ENCODE measurements around the gene SEZ6L.

SEZ6L gene

DNA sequence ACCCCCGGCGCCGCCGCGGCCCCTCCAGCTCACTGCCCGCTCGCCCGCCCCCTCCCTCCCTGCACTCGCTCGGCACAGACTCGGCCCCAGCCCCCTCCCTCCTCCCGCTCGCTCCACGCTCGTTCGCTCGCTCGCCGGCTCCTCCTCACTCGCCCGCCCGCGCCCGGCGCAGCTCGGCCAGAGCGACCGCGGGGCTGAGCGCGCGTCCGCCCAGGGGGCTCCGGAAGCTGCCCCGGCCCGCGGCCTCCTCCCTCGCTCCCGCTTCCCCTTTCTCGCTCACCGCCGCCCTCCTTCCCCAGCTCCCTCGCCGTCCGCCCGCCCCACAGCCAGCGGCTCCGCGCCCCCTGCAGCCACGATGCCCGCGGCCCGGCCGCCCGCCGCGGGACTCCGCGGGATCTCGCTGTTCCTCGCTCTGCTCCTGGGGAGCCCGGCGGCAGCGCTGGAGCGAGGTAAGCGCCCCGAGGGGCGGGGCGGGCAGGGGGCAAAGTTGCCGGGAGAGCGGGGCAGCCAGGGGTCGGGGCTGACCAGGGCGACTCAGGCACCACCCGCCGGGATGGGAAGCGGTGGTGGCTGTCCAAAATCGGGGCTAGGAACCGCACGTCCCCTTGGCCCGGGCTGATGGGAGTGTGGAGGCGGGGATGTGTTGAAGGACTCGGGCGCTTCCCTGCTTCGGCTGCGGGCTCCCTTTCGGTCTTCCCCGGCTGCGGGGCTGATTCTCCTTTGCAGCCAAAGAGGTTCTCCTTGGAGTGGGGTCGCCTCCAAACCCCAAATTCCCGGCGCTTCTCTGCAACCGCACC is at the start of gene SEZ6L:
Gene SEZ6L (plus strand): TSS at position 148 of the 797 bp plus-strand sequence. CDS start 208 bp downstream, at position 356.
- no peak for DNase-seq

DNA sequence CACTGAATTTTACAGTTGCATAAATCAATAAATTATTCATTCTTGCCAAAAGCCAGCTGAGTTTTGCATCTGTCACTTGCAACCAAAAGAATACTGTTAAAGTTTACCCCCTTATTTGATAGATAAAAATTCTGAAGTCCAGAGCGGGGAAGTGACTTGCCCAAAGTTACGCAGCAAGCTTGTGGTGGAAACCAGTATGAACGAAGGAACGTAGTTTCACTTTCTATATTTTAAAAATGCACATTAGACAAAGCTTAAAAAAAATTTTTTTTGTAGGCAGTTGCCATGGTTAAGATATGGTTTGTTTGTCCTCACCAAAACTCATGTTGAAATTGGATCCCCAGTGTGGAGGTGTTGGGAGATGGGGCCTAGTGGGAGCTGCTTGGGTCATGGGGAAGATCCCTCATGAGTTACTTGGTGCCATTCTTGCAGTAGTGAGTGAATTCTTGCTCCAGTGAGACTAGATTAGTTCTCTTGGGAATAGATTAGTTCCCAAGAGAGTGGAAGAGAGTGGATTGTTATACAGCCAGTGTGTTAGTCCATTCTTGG is 46.3 kb upstream of the SEZ6L start:
- no peak for DNase-seq

DNA sequence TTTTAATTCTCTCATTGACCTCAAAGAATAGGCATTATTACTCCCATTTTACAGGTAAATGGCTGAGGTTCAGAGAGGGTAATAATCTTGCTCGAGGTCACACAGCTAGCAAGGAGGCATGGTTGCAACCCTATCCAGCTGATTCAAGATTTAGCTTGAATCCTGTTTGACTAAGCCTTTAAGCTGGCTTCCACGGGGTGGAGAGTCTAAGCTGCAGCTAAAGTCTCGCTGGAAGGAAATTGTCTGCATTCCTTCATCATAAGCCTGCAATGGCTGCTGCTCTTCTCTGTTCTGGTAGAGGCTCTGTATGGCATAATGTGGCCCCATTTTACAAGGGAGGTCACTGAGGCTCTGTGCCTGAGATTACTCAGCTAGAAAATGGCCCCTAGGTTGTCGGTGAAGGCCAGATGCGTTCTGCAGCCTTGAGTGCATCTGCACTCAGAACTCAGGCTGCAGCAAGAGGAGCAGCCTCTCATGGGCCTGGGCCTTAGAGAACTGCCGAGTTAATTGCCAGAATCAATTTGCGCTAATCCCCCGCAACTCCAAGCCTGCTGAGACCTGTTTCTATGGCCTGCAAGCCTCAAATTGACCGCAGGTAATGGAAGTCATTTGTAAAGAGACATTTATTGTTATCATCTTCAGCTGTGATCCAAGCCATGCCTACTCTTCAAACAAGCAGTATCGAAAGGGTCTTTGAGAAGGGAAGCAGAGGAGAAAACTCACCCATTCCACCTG is 44.1 kb upstream of the SEZ6L start:
- no peak for DNase-seq

DNA sequence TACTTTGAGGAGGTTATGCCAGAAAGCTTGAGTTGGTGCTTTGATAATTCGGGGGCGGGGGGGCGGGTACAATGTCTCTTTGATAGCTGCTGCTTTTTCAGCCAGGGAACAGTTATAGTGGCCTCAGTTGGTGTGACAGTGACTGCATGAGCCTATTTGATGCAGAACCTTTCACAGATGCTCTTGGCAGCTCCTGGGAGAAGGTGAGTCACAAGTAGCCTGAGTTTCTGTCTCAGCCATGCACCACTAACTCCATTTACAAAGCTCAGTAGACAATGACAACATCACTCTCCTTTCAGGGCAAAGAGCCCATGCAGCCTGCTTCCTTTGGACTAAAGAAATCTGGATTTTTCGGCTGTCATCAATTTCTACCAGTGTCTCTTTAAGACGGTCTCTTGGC is 42.1 kb upstream of the SEZ6L start:
- DNase-seq = no peak

DNA sequence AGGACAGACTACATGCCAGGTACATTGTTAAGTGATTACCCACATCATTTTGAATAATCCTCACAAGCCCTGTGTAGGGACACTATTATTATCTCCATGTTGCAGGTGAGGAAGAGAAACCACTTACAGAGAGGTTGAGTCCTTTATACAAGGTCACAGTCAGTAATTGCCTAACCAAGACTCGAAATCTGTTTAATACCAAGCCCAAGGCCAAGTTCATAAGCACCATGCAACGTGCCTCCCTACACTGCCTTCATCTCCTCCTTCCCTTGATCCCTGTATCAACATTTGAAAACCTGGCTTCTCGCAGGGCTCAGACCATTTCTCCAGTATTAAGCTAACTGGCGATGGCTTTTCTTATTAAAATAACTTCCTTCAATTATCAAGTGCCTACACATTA is 41.7 kb upstream of the SEZ6L start:
- no peak for DNase-seq

DNA sequence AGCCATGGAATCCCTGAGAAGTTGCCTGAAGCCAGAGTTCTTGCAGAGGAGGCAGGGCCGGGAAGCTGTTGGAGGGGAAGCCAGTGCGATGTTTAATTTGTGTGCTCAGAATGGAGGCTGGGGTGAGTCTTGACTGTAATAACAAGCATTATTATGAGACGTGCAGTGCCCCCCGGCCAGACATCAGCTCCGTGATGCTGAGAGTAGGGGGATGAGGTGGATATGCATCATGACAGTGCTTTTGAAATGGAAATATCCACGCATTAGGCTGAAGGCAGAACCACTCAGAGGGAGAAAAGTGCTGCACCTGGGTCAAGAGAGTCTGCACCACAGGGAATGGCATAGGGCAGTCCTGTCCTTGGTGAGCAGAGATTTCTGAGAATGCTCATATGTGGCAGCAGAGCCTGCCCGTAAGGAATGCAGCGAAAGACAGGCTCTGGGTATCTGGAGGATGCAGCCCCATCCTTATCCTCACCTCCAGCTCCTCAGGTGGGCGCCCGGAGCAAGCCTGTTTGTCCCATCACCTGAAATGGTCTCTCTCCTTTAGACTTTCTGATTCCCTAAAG is 37.6 kb upstream of the SEZ6L start:
- DNase-seq = no peak

DNA sequence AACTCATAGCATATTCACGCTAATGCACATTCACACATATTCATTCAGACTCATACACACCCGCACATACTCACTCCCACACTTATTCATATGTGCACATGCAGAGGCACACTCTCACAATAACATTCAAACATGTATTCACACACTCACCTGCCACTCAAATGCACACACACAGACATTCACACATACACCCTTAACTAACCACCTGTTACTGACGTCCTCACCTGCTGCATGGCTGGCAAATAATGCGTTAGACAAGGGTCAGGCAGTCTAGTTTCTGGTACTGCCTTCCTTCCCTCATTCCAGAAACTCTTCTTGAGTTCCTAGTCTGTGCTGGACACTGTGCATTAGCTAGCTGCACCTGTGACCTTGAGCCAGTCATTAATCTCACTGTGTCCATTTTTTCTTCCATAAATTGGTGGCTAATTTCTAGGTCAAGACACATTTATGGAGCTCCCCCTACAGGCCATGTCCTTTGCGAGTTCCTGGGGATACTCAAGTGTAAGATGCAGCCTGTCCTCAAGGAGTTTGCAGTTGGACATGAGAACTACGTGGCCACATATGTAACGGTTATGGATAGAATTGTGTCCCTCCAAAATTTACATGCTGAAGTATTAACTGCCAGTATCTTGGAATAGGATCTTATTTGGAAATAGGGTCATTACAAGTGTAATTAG is 34.5 kb upstream of the SEZ6L start:
- no peak for DNase-seq

DNA sequence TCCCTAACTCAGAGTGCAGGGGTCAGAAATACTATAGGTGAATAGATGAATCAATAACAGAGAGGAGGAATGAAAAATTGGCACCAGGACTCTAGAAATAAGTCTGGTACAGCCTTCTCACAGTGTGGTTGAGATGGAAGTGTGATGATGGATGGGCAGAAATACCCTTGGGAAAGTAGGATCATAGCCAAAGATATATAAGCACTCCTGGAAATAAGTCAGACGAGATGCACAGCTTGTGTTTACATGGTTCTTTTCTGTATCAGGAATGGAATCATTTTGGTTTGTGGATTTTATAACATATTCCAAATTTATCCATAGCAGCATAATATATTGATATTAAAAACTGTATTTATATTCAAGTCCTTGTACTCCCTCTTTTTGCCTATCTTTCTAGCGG is 33.5 kb upstream of the SEZ6L start:
- DNase-seq = no peak

DNA sequence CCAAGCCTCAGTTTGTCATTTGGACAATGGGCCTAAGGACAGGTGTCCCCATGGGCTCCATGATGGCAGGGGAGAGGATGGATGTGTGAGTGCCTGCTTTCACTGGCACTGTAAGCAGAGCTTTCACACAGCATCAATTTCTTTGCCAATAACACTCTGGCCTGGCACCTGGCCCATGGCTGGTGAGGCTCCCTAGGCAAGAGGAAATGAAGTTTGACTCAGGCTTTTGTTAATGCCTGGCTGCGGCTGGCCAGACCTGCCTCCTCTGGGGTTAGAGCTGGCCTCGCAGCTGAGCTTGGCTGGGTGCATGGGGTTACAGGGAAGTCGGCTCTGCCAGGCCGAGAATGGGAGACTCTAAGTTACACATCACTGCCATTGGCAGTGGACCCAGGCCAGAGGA is 30.0 kb upstream of the SEZ6L start:
- DNase-seq = no peak

DNA sequence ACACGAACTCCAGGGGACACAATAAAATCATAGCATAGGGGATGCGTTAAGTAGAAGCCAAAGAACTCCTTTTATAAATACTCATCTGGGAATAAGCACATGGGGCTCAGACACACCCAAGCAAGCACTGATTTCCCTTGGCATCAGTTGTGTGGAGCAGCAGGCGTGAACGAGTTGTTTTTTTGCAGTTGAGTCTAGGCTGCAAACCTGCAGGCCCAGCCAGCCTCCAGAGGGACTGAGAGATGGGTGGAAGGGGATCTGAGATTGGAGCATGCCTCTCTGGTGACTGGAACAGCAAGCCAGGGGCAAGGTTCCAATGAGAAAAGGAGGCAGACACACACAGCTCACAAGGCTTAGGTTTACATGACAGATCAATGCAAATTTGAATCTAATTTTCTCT is 27.4 kb upstream of the SEZ6L start:
- no peak for DNase-seq

DNA sequence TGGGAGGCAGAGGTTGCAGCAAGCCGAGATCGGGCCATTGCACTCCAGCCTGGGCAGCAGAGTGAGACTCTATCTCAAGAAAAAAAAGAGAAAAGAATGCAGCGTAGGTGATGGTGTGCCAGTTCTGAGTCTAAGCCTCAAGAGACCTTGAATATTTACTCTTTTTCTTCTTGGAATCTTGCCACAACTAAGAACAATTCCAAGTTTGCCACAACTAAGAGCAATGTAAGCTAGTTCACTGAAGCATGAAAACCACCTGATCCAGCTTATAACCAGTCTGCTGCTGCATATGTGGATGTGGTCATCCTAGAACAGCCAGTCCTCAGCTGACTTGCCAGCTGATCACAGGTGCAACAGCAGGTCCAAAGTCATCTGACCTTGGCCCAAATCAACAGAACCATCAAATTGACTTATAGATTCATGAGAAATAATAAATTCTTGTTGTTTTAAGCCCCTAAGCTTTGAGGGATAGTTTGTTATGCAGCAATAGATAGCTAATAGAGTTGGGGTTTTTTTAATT is 25.4 kb upstream of the SEZ6L start:
- no peak for DNase-seq

DNA sequence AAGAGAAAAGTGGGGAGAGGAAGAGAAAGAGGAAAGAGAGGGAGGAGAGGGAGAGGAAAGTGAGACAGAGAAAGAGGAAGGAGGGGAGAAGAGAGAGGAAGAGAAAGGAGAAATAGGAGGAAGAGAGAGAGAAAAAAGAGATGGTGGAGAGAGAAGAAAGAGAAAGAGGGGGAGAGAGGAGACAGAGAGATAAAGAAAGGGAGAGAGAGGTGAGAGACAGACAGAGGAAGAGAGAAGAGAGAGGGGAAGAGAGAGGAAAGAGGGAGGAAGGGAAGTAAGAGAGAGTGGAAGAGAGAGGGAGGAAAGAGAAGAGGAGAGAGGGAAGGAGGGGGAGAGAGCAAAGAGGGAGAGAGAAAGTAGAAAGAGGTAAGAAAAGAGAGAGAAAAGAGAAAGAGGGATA is 9.4 kb upstream of the SEZ6L start:
- no peak for DNase-seq

DNA sequence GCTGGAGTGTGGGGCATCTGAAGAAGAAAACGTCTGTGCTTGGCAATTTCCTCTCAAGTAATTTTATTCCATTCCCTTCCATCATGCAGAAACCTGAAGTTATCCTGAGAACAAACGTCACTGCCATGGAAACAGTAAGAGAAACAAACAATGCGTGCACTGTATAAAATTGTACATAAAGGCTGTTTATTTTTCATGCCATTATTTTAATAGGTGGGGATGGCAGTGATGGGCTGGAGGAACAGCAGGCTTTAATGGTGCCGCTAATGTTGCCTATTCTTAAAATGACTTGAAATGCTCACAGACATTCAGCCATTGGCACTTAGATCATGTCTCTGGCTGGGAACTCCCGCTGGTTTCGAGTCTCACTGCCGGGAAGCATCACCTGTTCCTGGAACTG is 7.5 kb upstream of the SEZ6L start:
- DNase-seq = no peak

DNA sequence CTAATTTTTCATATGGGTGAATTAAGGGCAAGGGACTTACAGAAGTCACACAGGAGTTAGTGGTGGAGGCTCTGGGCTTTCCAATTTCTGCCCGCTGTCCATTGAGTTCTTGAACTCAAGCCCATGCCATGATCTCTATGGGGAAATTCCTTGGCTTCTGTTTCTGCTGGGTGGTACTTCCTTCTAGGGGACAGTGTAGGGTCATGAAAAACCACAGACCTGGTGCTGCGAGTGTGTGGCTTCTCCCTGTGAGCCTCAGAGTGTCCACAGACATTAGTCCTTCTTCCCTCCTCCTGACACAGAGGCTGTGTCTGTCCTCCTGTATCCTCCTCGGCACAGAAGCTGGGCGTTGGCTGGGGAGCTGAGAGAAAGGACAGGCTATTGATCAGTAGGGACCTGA is 6.3 kb upstream of the SEZ6L start:
- no peak for DNase-seq

DNA sequence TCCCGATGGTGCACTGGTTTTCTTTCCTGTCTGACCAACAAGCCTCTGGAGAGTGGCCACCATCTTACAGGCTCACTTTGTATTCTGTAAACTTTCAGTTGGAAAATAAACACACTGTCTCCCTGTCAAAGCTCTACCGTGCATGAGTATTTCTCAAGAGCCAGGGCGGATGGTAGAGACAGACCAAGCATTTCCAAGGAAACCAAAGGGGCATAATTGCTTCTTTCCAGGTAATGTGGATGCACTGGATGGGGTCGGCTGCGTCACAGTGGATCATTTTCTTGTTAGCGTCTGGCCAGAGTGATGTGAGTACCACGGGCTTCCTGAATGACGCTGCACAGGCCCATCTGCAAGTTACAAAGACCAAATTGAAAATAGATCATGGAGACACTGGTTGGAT is 5.1 kb upstream of the SEZ6L start:
- DNase-seq = no peak

DNA sequence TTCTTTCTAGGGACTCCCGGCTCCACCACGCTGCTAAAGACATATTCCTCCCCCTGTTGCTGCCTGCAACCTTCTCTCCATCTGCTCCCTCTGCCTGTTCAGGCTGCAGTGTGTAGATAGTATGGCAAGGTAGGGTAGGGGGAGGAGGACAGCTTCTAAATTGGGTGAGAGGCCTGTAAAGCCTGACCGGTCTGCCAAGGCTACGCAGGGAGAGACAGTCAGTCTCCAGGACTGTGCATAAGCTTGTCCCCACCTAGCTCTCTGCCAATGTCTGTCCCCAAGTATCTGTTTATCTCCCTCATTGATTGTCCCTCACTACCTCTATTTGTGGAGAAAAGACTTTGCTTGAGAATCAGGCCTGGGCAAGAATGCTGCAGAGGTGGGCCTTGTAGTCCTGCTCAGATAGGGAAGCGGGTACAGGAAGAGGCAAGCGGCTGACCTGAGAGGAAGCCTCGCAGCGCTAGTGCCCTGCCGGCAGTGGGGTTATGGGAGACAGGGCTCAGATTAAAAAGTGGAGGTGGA is 871 bp upstream of the SEZ6L start:
- DNase-seq = no peak

DNA sequence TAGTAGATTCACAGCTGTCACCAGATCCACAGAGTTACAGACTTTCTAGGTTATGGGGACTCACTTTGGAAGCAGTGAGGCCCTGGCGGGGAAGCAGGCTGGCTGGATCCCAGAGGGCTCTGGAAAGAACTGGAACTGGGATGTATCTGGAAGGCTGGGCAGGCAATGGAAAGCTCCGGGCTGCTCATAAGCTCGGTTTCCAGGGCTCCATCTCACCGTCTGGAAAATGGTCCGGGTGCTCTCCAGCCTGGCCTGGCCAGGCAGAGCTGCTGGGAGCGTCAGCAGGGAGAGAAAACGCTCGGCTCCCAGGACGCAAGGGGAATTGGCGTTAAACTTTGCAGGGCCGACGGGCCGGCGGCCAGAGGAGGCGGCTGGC is 335 bp upstream of the SEZ6L start:
- DNase-seq = no peak

DNA sequence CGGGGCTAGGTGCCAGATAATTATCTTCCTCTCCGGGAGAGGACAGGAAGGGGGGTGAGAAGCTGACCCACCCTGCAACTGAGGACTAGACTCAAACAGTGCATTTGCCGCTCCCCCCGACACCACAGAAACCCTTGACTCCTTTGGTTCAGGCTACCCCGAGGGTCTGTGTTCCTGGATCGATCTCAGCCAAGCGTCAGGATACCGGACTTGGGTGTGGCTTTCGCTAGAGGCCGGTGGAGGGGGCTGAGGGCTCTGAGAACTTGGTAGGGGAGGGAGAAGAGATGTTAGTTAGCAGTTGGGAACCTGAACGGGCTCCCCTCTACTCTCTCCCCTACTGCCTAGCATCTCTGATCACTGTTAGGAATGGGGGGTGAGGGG is 840 bp downstream of the SEZ6L start:
- no peak for DNase-seq

DNA sequence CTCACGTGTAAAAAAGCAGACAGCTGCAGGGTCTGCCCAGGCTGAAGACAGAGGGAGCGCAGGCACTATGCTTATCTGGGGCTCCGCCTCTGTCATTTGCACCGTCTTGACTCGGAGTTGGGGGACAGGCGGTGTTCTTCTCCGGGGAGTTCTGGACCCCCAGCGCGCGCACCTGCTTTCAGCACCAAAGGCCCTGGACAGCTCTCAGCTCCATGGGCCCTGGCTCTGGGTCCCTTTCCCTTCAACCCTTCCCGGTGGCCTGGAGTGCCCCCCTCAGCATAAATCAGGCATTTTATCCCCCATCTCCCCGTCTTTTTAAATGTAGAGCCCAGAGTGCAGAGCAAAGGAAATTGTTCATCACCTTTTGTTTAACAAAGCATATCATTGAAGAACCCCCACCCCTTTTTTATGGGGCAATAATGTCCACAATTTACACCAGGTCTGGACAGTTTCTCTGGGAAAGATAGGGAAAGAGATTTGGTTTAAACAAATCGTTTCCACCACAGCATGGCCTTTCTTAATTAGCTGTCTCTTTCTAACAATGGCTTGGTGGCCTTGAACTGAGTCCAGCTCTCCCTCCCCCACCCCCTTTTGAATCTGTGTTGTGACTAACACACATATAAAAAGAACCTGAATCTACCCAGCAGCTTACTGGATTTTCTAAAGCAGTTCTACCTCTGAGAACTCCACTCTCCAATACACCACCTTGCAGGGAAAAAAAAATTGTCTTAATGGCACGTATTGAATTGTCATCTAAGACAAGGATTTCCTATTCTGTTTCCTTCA is 1.7 kb downstream of the SEZ6L start:
- DNase-seq = no peak

DNA sequence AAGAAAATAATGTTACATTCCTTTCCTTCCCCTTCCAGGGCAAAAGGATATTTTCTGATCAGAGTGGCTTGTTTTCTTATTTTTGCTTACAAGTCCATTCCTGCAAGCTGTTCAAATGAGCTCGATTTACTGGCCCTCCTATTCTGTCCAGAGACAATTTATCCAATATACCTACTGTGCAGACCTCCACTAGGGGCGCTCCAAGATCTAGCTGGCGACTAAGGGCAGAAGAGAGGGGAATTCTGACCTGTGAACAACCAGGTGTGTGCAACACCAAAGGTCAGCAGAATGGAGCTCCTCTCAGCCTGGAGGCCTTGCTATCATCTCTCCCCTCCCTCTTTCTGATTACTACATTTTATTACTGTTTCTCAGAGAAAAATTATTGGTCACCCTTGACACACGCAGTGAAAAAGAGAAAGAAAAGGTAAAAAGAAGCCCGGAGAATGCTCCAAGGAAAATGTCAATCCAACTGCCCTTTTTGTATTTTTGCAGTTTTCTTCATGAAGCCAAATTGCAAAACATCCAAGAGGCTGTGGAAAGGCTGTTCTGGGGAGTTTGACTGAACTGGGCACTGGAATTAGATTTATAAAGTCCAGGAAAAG is 3.2 kb downstream of the SEZ6L start:
- no peak for DNase-seq

DNA sequence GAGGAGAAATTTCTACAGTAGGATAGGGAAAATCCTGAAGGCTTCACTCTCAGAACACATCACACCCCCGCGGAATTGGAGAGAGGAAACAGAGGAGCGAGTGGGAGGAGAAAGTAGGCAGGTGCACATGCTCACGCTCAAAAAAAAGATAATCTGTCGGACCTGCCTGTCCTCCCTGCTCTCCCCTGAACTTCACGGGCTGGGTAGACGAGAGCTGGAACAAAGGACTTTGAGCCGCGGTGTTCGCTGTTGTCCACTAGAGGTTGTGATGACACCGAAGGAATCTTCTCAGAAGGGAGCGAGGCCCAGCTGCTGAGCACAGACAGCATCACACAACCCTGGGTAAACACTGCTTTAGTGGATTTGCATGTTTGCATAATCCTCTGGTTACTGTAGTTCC is 5.0 kb downstream of the SEZ6L start:
- DNase-seq = no peak

DNA sequence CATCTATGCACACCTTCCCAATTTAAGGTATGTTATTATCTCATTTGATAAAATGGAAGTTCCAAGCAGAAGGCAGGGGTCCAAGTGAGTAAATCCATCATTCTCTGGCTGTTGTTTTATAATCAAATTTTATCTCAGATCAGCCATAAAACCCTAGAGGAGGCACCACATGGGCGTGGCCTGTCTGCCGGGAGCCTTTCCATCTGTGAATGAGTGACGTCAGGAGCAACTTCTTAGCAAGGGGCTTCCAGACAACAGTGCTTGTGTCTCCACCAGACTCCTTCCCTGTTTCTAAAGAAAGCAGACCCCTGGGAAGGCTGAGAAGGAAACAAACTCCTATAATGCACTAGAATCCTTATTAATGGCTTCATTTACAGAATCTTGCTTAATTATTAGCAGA is 13.5 kb downstream of the SEZ6L start:
- DNase-seq = no peak

All from NCI-H1417 treated with DMSO at 0.1 percent for 48 hours (cell line).